T-helper 1 cell treated with Interleukin-12 subunit alpha and Interleukin-12 subunit beta and Interleukin-4 antibody, amounts not matched to agents 30 μg/mL and 1 μg/mL, for 36 hours (primary cell): ENCODE results near the gene LCOR.

Experiments
- H3K27ac Mint-ChIP-seq: one replicate; pipeline ENCODE4 v1.8.0; 2021; ENCODE audit warnings: mild to moderate bottlenecking, mixed read lengths
- H3K27me3 Mint-ChIP-seq: one replicate; pipeline ENCODE4 v1.8.0; 2021; ENCODE audit warnings: low read depth, mixed read lengths
- H3K36me3 Mint-ChIP-seq: one replicate; pipeline ENCODE4 v1.8.0; 2021; ENCODE audit warnings: low read depth, mixed read lengths
- H3K4me1 Mint-ChIP-seq: one replicate; pipeline ENCODE4 v1.8.0; 2021; ENCODE audit warnings: low read depth, mixed read lengths
- H3K4me3 Mint-ChIP-seq: one replicate; pipeline ENCODE4 v1.8.0; 2021; ENCODE audit warnings: mild to moderate bottlenecking, moderate library complexity, mixed read lengths
- H3K9me3 Mint-ChIP-seq: one replicate; pipeline ENCODE4 v1.8.0; 2021; ENCODE audit warnings: mixed read lengths

Gene LCOR

DNA sequence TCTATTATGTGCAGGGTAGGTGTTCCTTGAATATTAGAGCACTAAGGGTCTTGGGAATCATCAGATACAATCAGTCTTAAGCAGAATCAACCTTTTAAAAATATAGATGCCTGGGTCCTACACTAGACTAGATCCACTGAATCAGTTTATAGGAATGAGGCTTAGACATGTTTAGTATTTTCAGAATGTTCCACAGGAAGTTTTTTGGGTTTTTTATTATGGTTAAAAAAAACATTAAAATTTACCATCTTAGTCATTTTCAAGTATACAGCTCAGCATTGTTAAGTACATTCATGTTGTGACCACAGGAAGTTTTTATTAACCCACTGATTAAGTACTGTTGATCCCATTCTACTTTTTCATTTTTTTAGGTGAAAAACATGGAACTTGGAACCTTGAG, 135.7 kb downstream of the LCOR start:
- Mint-ChIP-seq H3K9me3 (no peaks in the 10 kb centered on the region), H3K27me3 (no peaks in the 10 kb centered on the region), H3K36me3 (peaks cover 1% of the 10 kb centered on the region), H3K4me3 (no peak overlapping the region), H3K27ac (no peak overlapping the region), H3K4me1 (no peaks in the 10 kb centered on the region)

- H3K4me1 Mint-ChIP-seq = no peaks in the 10 kb centered on the region
- no peaks in the 10 kb centered on the region for H3K27me3 Mint-ChIP-seq
- H3K36me3 Mint-ChIP-seq = peaks cover 2% of the 10 kb centered on the region
- no peak overlapping the region for H3K27ac Mint-ChIP-seq
- H3K9me3 Mint-ChIP-seq = no peaks in the 10 kb centered on the region
- H3K4me3 Mint-ChIP-seq = no peak overlapping the region
Observed at GRCh38 chr10:96968682-96969423, 136.8 kb downstream of the LCOR start.

GRCh38 chr10:96971324-96971723, 139.2 kb downstream of the LCOR start:
- Mint-ChIP-seq H3K4me1 (no peaks in the 10 kb centered on the region), H3K27me3 (no peaks in the 10 kb centered on the region), H3K4me3 (no peak overlapping the region), H3K9me3 (no peaks in the 10 kb centered on the region), H3K27ac (no peak overlapping the region), H3K36me3 (peaks cover 3% of the 10 kb centered on the region)

- Mint-ChIP-seq H3K36me3 (peaks cover 4% of the 10 kb centered on the region), H3K27me3 (no peaks in the 10 kb centered on the region), H3K4me1 (no peaks in the 10 kb centered on the region)
Observed at GRCh38 chr10:96972264-96972663, 140.2 kb downstream of the LCOR start.

GRCh38 chr10:96973809-96974747, 142.0 kb downstream of the LCOR start:
- Mint-ChIP-seq H3K4me1 (peaks cover 12% of the 10 kb centered on the region), H3K4me3 (no peak overlapping the region), H3K27ac (no peak overlapping the region), H3K9me3 (no peaks in the 10 kb centered on the region), H3K27me3 (no peaks in the 10 kb centered on the region), H3K36me3 (peaks cover 5% of the 10 kb centered on the region)

More at GRCh38 chr10:96972264-96972663, 140.2 kb downstream of the LCOR start:
- no peaks in the 10 kb centered on the region for H3K9me3 Mint-ChIP-seq
- no peak overlapping the region for H3K4me3 Mint-ChIP-seq
- no peak overlapping the region for H3K27ac Mint-ChIP-seq

- no peaks in the 10 kb centered on the region for H3K9me3 Mint-ChIP-seq
- H3K27ac Mint-ChIP-seq = no peak overlapping the region
- H3K27me3 Mint-ChIP-seq = no peaks in the 10 kb centered on the region
- H3K4me3 Mint-ChIP-seq = no peak overlapping the region
- peaks cover 15% of the 10 kb centered on the region for H3K4me1 Mint-ChIP-seq
- H3K36me3 Mint-ChIP-seq = peaks cover 5% of the 10 kb centered on the region
Observed at GRCh38 chr10:96975136-96975535, 143.0 kb downstream of the LCOR start.

DNA sequence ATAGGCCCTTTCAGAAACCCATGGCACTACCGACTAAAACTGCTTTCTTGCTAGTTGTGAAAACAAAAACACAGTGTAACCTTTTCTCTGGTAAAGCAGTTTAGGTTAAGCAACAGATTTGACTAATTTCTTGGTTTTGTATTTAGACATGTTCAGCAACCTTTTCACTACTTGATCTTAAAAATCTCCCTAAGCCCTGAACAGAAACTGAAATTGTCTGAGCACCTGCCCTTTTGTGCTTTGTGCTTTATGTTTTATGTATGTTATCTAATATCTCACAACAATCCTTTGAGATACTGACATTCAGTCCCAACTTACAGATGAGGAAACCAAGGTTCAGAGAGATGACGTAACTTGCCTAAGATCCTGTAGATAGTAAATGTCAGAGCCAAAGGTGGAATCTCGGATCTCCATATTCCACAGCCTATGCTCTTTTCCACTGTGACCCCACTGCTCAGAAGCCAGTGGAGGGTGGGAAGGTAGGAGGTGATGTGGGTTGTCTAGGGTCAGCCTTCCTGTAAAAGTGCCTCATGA, 146.6 kb downstream of the LCOR start:
- peak overlapping the region; percentile 47 for H3K4me3 Mint-ChIP-seq
- peak overlapping the region; percentile 88 for H3K27ac Mint-ChIP-seq
- no peaks in the 10 kb centered on the region for H3K9me3 Mint-ChIP-seq
- peaks cover 15% of the 10 kb centered on the region for H3K4me1 Mint-ChIP-seq
- no peaks in the 10 kb centered on the region for H3K27me3 Mint-ChIP-seq
- peaks cover 17% of the 10 kb centered on the region for H3K36me3 Mint-ChIP-seq

GRCh38 chr10:96982149-96982930, 150.2 kb downstream of the LCOR start:
- H3K9me3 Mint-ChIP-seq = no peaks in the 10 kb centered on the region

GRCh38 chr10:96984541-96985131, 152.5 kb downstream of the LCOR start:
- Mint-ChIP-seq H3K4me3 (no peak overlapping the region), H3K27me3 (no peaks in the 10 kb centered on the region), H3K4me1 (peaks cover 6% of the 10 kb centered on the region), H3K36me3 (peaks cover 12% of the 10 kb centered on the region), H3K9me3 (no peaks in the 10 kb centered on the region), H3K27ac (no peak overlapping the region)

More at GRCh38 chr10:96982149-96982930, 150.2 kb downstream of the LCOR start:
- peaks cover 21% of the 10 kb centered on the region for H3K4me1 Mint-ChIP-seq
- no peak overlapping the region for H3K27ac Mint-ChIP-seq
- peaks cover 13% of the 10 kb centered on the region for H3K36me3 Mint-ChIP-seq
- H3K27me3 Mint-ChIP-seq = no peaks in the 10 kb centered on the region
- H3K4me3 Mint-ChIP-seq = no peak overlapping the region

DNA sequence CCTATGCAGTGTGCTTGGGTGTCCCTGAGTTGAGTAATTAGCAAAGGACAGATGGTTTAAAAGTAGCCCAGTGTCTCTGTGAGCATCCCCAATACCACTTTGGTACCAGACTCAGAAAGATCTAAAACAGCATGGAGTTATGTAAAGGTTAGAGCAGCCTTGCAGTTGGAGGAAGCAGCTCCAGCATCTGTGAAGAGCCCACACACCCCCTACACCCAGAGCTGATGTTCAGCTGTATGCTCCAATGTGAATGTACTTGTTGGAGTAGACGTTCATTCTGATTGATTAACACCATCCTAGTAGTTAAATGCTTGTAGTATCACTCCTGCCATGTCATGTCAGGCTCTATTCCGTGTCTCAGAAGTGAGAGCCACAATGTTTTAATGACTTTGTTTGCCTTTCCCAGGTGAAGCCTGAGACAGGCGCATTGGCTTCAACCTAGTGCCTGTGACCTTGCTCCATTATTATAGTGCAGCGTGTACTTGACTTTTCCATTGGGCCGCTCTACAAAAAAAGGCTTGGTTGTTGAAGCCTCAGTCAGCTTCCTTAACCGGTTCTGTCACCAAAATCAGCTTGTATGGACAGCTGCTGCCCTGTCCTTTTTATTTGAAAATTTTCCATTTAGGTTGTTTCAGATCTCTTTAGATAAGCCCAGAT, 154.2 kb downstream of the LCOR start:
- Mint-ChIP-seq H3K27ac (no peak overlapping the region), H3K9me3 (no peaks in the 10 kb centered on the region), H3K36me3 (peaks cover 5% of the 10 kb centered on the region), H3K4me3 (no peak overlapping the region), H3K4me1 (peaks cover 6% of the 10 kb centered on the region), H3K27me3 (no peaks in the 10 kb centered on the region)

DNA sequence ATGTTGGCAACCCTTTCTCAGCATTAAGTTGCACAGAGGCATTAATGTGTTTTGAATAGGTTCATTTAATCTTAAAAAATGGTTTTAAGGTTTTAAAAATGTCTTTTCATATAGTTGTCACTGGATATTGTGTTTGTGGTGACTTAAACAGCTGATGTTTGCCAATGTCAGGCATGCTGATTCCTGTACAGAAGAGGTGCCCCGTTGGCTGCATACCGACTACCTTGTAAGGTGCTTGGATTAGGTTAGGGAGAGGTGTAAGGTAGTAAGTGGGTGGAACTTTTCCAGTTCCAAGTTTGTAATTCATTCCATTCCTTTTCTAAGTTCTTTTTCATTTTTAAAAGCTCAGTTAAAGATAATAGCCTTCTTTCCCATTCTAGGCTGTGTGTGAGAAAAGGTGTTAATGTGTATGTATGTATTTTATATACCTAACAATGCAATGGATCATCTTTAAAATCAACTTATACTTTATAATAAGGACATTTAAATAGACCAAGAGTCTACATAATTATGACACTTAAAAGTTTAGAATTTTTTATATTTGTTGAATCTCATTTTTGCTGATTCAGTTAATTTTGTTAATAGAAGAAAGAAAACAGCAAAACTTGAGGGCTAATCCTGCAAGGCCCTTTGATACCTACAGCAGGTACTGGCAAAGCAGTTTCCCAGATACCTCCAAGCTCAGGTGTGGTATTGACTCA, 155.2 kb downstream of the LCOR start:
- Mint-ChIP-seq H3K36me3 (peaks cover 1% of the 10 kb centered on the region), H3K27ac (no peak overlapping the region), H3K4me1 (peaks cover 6% of the 10 kb centered on the region), H3K27me3 (no peaks in the 10 kb centered on the region), H3K4me3 (no peak overlapping the region), H3K9me3 (no peaks in the 10 kb centered on the region)

DNA sequence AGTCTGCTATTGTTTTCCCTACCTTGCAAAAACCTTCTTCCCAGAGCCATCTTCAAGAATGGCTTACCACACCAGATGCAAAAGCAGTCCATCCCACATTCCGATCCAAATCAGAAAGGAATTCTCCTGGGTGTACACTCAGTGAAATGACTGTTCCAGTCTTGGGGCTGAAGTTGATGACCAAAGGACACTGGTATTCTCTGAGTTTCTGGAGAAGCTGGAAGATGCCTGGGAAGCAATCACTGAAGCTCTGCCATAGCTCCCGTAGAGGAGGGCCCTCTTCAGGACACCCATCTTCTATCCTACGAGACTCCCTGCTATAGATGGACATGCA, 155.7 kb downstream of the LCOR start:
- Mint-ChIP-seq H3K27me3 (no peaks in the 10 kb centered on the region), H3K9me3 (no peaks in the 10 kb centered on the region), H3K4me3 (no peak overlapping the region), H3K4me1 (peaks cover 6% of the 10 kb centered on the region), H3K36me3 (no peaks in the 10 kb centered on the region), H3K27ac (no peak overlapping the region)

DNA sequence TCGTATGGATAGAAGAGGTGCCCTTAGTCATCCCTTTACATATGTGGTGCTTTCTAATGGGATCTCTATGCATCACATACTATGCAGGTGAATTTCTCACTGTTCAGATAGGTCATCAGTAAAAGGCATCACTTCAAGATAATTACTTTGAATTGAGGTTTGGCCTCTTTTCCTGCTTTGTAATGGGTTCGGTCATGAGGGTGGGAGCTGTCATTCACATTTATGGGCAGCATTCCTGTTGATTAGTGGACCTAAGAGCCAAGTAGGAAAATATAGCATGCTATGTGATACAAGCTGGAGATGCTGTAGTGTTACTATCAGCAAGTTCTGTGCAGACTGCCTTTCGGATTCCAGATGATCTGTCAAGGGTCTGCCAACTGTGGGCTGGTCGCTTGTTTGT, 156.3 kb downstream of the LCOR start:
- H3K4me1 Mint-ChIP-seq = peaks cover 6% of the 10 kb centered on the region
- no peaks in the 10 kb centered on the region for H3K9me3 Mint-ChIP-seq

More for the DNA sequence above, 156.3 kb downstream of the LCOR start:
- no peaks in the 10 kb centered on the region for H3K27me3 Mint-ChIP-seq
- no peak overlapping the region for H3K27ac Mint-ChIP-seq
- H3K36me3 Mint-ChIP-seq = no peaks in the 10 kb centered on the region
- no peak overlapping the region for H3K4me3 Mint-ChIP-seq
